Measurements from ENCODE around the gene CLEC3A. TPM values are rescaled to one million over a fixed set of nuclear protein-coding genes. Genes with fewer than 3 reads are reported as not detected.

The CLEC3A gene
- total and polyA plus RNA-seq, 4 donors = not detected

- H3K9me3 ChIP-seq (ENCODE audit: control insufficient read depth in 4 of 4, insufficient read depth in 3 of 4, low read length in 3 of 4) = no peaks in the 10 kb centered on the region
- no peaks in the 10 kb centered on the region for H3K36me3 ChIP-seq (ENCODE audit: control insufficient read depth in 4 of 4, insufficient read depth in 4 of 4, low read length in 4 of 4)
- H3K27ac ChIP-seq (ENCODE audit: low read depth in 1 of 2, low read length in 1 of 2) = no peak overlapping the region
- H3K9ac ChIP-seq (ENCODE audit: insufficient read depth in 1 of 2, low read length in 2 of 2) = no peak overlapping the region
- ATAC-seq (ENCODE audit: insufficient read depth, low FRiP score) (no peak), DNase-seq (no peak)
- 76 to 80% methylated on average over 5 of the region's 5 CpGs for WGBS, 2 donors
- no peak overlapping the region for H3K4me3 ChIP-seq
- no peak for TF ChIP-seq CTCF (IDR thresholded peaks at IDR 0.05; ENCODE audit: control extremely low read depth, extremely low read depth)
- H3K4me1 ChIP-seq (ENCODE audit: control insufficient read depth in 5 of 5, insufficient read depth in 5 of 5, low read length in 5 of 5) = peaks cover 0 to 3% (median 0%) of the 10 kb centered on the region in 5 donors
- no peaks in the 10 kb centered on the region for H3K27me3 ChIP-seq (ENCODE audit: control insufficient read depth in 3 of 3, insufficient read depth in 3 of 3, low read length in 2 of 3)
Observed at GRCh38 chr16:78005881-78006280, 16.5 kb upstream of the CLEC3A start.

- Histone ChIP-seq H3K4me1 (ENCODE audit: control insufficient read depth in 5 of 5, insufficient read depth in 5 of 5, low read length in 5 of 5) (peaks cover 0 to 3% (median 0%) of the 10 kb centered on the region in 5 donors), H3K9me3 (ENCODE audit: control insufficient read depth in 4 of 4, insufficient read depth in 3 of 4, low read length in 3 of 4) (no peaks in the 10 kb centered on the region), H3K4me3 (no peak overlapping the region), H3K9ac (ENCODE audit: insufficient read depth in 1 of 2, low read length in 2 of 2) (no peak overlapping the region), H3K36me3 (ENCODE audit: control insufficient read depth in 4 of 4, insufficient read depth in 4 of 4, low read length in 4 of 4) (no peaks in the 10 kb centered on the region), H3K27me3 (ENCODE audit: control insufficient read depth in 3 of 3, insufficient read depth in 3 of 3, low read length in 2 of 3) (peaks cover 0 to under 1% (median 0%) of the 10 kb centered on the region in 3 donors), H3K27ac (ENCODE audit: low read depth in 1 of 2, low read length in 1 of 2) (no peak overlapping the region)
- WGBS, 2 donors = 62 to 77% methylated on average over 3 of the region's 3 CpGs
- no peak for TF ChIP-seq CTCF (IDR thresholded peaks at IDR 0.05; ENCODE audit: control extremely low read depth, extremely low read depth)
- no peak for ATAC-seq (ENCODE audit: insufficient read depth, low FRiP score)
- no peak for DNase-seq
Observed at GRCh38 chr16:78007121-78007520, 15.2 kb upstream of the CLEC3A start.

GRCh38 chr16:78024159-78024558 lies 1.8 kb downstream of the CLEC3A start:
- no peak for DNase-seq
- no peak overlapping the region for H3K9ac ChIP-seq (ENCODE audit: insufficient read depth in 1 of 2, low read length in 2 of 2)
- 72 to 89% methylated on average over 5 of the region's 5 CpGs for WGBS, 2 donors
- no peak overlapping the region for H3K4me3 ChIP-seq
- no peak for ATAC-seq (ENCODE audit: insufficient read depth, low FRiP score)
- no peaks in the 10 kb centered on the region for H3K4me1 ChIP-seq (ENCODE audit: control insufficient read depth in 5 of 5, insufficient read depth in 5 of 5, low read length in 5 of 5)
- no peak overlapping the region for H3K27ac ChIP-seq (ENCODE audit: low read depth in 1 of 2, low read length in 1 of 2)
- TF ChIP-seq CTCF (IDR thresholded peaks at IDR 0.05; ENCODE audit: control extremely low read depth, extremely low read depth) = no peak
- no peaks in the 10 kb centered on the region for H3K36me3 ChIP-seq (ENCODE audit: control insufficient read depth in 4 of 4, insufficient read depth in 4 of 4, low read length in 4 of 4)
- H3K9me3 ChIP-seq (ENCODE audit: control insufficient read depth in 4 of 4, insufficient read depth in 3 of 4, low read length in 3 of 4) = no peaks in the 10 kb centered on the region
- H3K27me3 ChIP-seq (ENCODE audit: control insufficient read depth in 3 of 3, insufficient read depth in 3 of 3, low read length in 2 of 3) = no peaks in the 10 kb centered on the region

- DNase-seq = no peak
- TF ChIP-seq CTCF (IDR thresholded peaks at IDR 0.05; ENCODE audit: control extremely low read depth, extremely low read depth) = no peak
- WGBS, 2 donors = 94 to 96% methylated on average over 1 of the region's 1 CpG
Observed at GRCh38 chr16:78025631-78026030, 3.3 kb downstream of the CLEC3A start.

More at GRCh38 chr16:78025631-78026030, 3.3 kb downstream of the CLEC3A start:
- Histone ChIP-seq H3K4me1 (ENCODE audit: control insufficient read depth in 5 of 5, insufficient read depth in 5 of 5, low read length in 5 of 5) (no peaks in the 10 kb centered on the region), H3K9ac (ENCODE audit: insufficient read depth in 1 of 2, low read length in 2 of 2) (no peak overlapping the region), H3K27ac (ENCODE audit: low read depth in 1 of 2, low read length in 1 of 2) (no peak overlapping the region), H3K9me3 (ENCODE audit: control insufficient read depth in 4 of 4, insufficient read depth in 3 of 4, low read length in 3 of 4) (no peaks in the 10 kb centered on the region), H3K27me3 (ENCODE audit: control insufficient read depth in 3 of 3, insufficient read depth in 3 of 3, low read length in 2 of 3) (no peaks in the 10 kb centered on the region), H3K36me3 (ENCODE audit: control insufficient read depth in 4 of 4, insufficient read depth in 4 of 4, low read length in 4 of 4) (no peaks in the 10 kb centered on the region), H3K4me3 (no peak overlapping the region)
- no peak for ATAC-seq (ENCODE audit: insufficient read depth, low FRiP score)

All from lung (tissue), 12 donors.